Peyer's patch (tissue), 4 donors: ENCODE measurements around the gene FREM3. TPM values are rescaled to one million over a fixed set of nuclear protein-coding genes. Genes with fewer than 3 reads are reported as not detected.

Source experiments
- DNase-seq, 3 donors: peaks; one replicate each; pipeline ENCODE4 v3.0.0-alpha.2; 2017 to 2019
- H3K27ac ChIP-seq, 4 donors: fragments of 200-600 bp; sonication (generic); one replicate each; pipeline ENCODE4 v1.5.1; 2016 to 2019
- H3K27me3 ChIP-seq, 2 donors: fragments of 200-600 bp; sonication (generic); one replicate each; pipeline ENCODE4 v1.5.1; 2019
- H3K36me3 ChIP-seq, 3 donors: fragments of 200-600 bp; sonication (generic); one replicate each; pipeline ENCODE4 v1.5.1; 2016 to 2019
- H3K4me1 ChIP-seq, 4 donors: fragments of 200-600 bp; sonication (generic); one replicate each; pipeline ENCODE4 v1.5.1; 2016 to 2019
- H3K4me3 ChIP-seq, 4 donors: fragments of 200-600 bp; sonication (generic); 1 replicate in 3 of 4; 2 replicates in 1 of 4; pipeline ENCODE4 v1.5.1; 2016 to 2019; ENCODE audit warnings: mild to moderate bottlenecking in 1 of 4
- H3K9me3 ChIP-seq, 4 donors: fragments of 200-600 bp; sonication (generic); one replicate each; pipeline ENCODE4 v1.5.1; 2016 to 2019; ENCODE audit warnings: mild to moderate bottlenecking in 1 of 4
- CTCF ChIP-seq, 6 experiments: fragments of 450-650 bp in 4 of 6; fragments of 200-600 bp in 2 of 6; sonication (generic) in 1 of 6; IDR thresholded peaks; one replicate each; pipeline ENCODE4 v1.5.1; 2017 to 2019; ENCODE audit warnings: antibody characterized with exemption in 6 of 6, mild to moderate bottlenecking in 3 of 6, moderate library complexity in 1 of 6
- POLR2A ChIP-seq, 2 donors: fragments of 450-650 bp; IDR thresholded peaks; one replicate each; pipeline ENCODE4 v1.5.1; 2017; ENCODE audit warnings: antibody characterized with exemption in 2 of 2, mild to moderate bottlenecking in 2 of 2, moderate library complexity in 2 of 2
- total RNA-seq, 4 donors: library from RNA; depleted of rRNA; stranded (reverse); fragments of >200 nt; gene quantifications; one replicate each; pipeline ENCODE4 v1.1.0, GENCODE V29; 2016

FREM3 gene
- total RNA-seq, 4 donors from 2014 or later = 0.83 TPM; not detected in 3

- Histone ChIP-seq H3K9me3 (no peaks in the 10 kb centered on the region), H3K4me1 (no peaks in the 10 kb centered on the region), H3K27me3 (no peaks in the 10 kb centered on the region), H3K36me3 (no peaks in the 10 kb centered on the region), H3K4me3 (no peak overlapping the region), H3K27ac (no peak overlapping the region)
- TF ChIP-seq CTCF (IDR thresholded peaks at IDR 0.05) (no peak), POLR2A (IDR thresholded peaks at IDR 0.05) (no peak)
- no peak for DNase-seq
These were observed 81.7 kb downstream of the FREM3 start for GRCh38 chr4:143618811-143619210.

- Histone ChIP-seq H3K27me3 (no peaks in the 10 kb centered on the region), H3K36me3 (no peaks in the 10 kb centered on the region), H3K4me1 (no peaks in the 10 kb centered on the region), H3K4me3 (no peak overlapping the region), H3K9me3 (no peaks in the 10 kb centered on the region), H3K27ac (no peak overlapping the region)
- TF ChIP-seq CTCF (IDR thresholded peaks at IDR 0.05) (no peak), POLR2A (IDR thresholded peaks at IDR 0.05) (no peak)
- DNase-seq = no peak
These were observed 82.3 kb downstream of the FREM3 start for GRCh38 chr4:143617994-143618679.

- Histone ChIP-seq H3K27me3 (no peaks in the 10 kb centered on the region), H3K9me3 (no peaks in the 10 kb centered on the region), H3K4me1 (no peaks in the 10 kb centered on the region), H3K4me3 (no peak overlapping the region), H3K27ac (no peak overlapping the region), H3K36me3 (no peaks in the 10 kb centered on the region)
- no peak for DNase-seq
- TF ChIP-seq CTCF (IDR thresholded peaks at IDR 0.05) = no peak
- no peak for TF ChIP-seq POLR2A (IDR thresholded peaks at IDR 0.05)
These were observed 83.7 kb downstream of the FREM3 start for GRCh38 chr4:143616771-143617170.

- Histone ChIP-seq H3K36me3 (no peaks in the 10 kb centered on the region), H3K9me3 (no peaks in the 10 kb centered on the region), H3K27me3 (no peaks in the 10 kb centered on the region), H3K27ac (no peak overlapping the region), H3K4me1 (no peaks in the 10 kb centered on the region), H3K4me3 (no peak overlapping the region)
- TF ChIP-seq POLR2A (IDR thresholded peaks at IDR 0.05) = no peak
- TF ChIP-seq CTCF (IDR thresholded peaks at IDR 0.05) = no peak
- no peak for DNase-seq
These were observed 91.0 kb downstream of the FREM3 start for GRCh38 chr4:143609492-143609891.

- H3K4me1 ChIP-seq = no peaks in the 10 kb centered on the region
- no peak for DNase-seq
- no peak for TF ChIP-seq POLR2A (IDR thresholded peaks at IDR 0.05)
- no peak for TF ChIP-seq CTCF (IDR thresholded peaks at IDR 0.05)
- no peaks in the 10 kb centered on the region for H3K36me3 ChIP-seq
- H3K4me3 ChIP-seq = no peak overlapping the region
- H3K27me3 ChIP-seq = no peaks in the 10 kb centered on the region
- no peak overlapping the region for H3K27ac ChIP-seq
- no peaks in the 10 kb centered on the region for H3K9me3 ChIP-seq
These were observed 94.0 kb downstream of the FREM3 start for GRCh38 chr4:143606480-143606879.

- H3K4me1 ChIP-seq = no peaks in the 10 kb centered on the region
- H3K27ac ChIP-seq = no peak overlapping the region
- no peaks in the 10 kb centered on the region for H3K36me3 ChIP-seq
- no peaks in the 10 kb centered on the region for H3K9me3 ChIP-seq
- no peaks in the 10 kb centered on the region for H3K27me3 ChIP-seq
- no peak for DNase-seq
- no peak for TF ChIP-seq POLR2A (IDR thresholded peaks at IDR 0.05)
- no peak for TF ChIP-seq CTCF (IDR thresholded peaks at IDR 0.05)
- H3K4me3 ChIP-seq = no peak overlapping the region
These were observed 100.6 kb downstream of the FREM3 start for GRCh38 chr4:143599827-143600226.
